ENCODE measurements around the gene CAPN9.

DNA sequence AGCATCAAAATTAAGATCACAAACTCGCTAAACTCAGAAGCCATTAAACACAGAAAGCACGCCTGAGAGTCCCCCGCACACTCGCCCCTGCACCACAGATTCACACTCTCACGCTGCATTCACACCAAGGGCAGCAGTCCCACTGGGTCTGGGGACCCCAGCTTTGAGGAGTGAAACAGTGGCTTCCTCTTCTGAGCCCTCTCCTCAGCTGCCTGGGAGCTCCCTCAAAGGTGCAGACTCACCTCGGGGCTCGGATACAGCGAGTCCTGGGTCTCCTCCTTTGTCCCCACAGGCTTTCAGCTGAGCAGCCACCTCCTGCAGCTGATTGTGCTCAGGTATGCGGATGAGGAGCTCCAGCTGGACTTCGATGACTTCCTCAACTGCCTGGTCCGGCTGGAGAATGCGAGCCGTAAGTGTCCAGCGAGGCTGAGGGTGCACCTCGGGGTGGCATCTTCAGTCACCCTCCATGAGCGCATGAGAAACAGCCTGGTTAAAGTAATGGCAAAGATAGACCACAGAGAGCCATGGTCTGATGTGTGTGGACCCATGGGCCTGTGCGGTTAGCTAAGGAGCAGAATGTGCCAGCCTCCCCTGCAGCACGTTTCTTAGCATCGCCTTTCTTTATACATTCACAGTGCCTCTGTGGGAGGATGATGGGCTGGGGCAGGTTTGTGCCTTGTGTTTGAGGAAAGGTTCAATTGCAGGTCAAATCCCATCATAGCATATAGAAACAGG is 47.9 kb downstream of the CAPN9 start:
- TF ChIP-seq POLR2AphosphoS5 (IDR thresholded peaks at IDR 0.05): no peak
- no peak for TF ChIP-seq POLR2A (IDR thresholded peaks at IDR 0.05)

All from prostate gland (tissue), 1 donor.